Measurements from ENCODE around the gene HABP4. TPM values are rescaled to one million over a fixed set of nuclear protein-coding genes. Genes with fewer than 3 reads are reported as not detected.

The HABP4 gene
- total RNA-seq, 1 donor: 14.1 TPM

GRCh38 chr9:96462541-96462940, 12.6 kb downstream of the HABP4 start:
- no peak for TF ChIP-seq CTCF (IDR thresholded peaks at IDR 0.05; ENCODE audit: extremely low read depth, low read depth, low read length)
- Histone ChIP-seq H3K9me3 (ENCODE audit: low read depth, low read length) (no peaks in the 10 kb centered on the region), H3K36me3 (ENCODE audit: insufficient read depth, low read length) (peaks cover 32% of the 10 kb centered on the region), H3K4me2 (ENCODE audit: insufficient read depth, low read length) (no peak overlapping the region), H3K4me1 (ENCODE audit: insufficient read depth, low read length) (peaks cover 8% of the 10 kb centered on the region), H3K4me3 (ENCODE audit: insufficient read depth, low read length) (no peak overlapping the region), H3K27me3 (ENCODE audit: insufficient read depth, low read length) (no peaks in the 10 kb centered on the region), H3K79me2 (ENCODE audit: insufficient read depth, low read length) (peaks cover 27% of the 10 kb centered on the region), H2AFZ (ENCODE audit: low read length) (no peak overlapping the region), H3K27ac (ENCODE audit: low read depth, low read length) (no peak overlapping the region), H4K20me1 (ENCODE audit: insufficient read depth, low read length) (no peaks in the 10 kb centered on the region)
- DNase-seq (ENCODE audit: insufficient read length, low spot score, missing footprints): no peak

- H3K4me2 ChIP-seq (ENCODE audit: insufficient read depth, low read length): no peak overlapping the region
- H3K4me3 ChIP-seq (ENCODE audit: insufficient read depth, low read length): no peak overlapping the region
- no peaks in the 10 kb centered on the region for H4K20me1 ChIP-seq (ENCODE audit: insufficient read depth, low read length)
- no peak for TF ChIP-seq CTCF (IDR thresholded peaks at IDR 0.05; ENCODE audit: extremely low read depth, low read depth, low read length)
- H3K4me1 ChIP-seq (ENCODE audit: insufficient read depth, low read length): peaks cover 8% of the 10 kb centered on the region
- no peaks in the 10 kb centered on the region for H3K9me3 ChIP-seq (ENCODE audit: low read depth, low read length)
- H3K27ac ChIP-seq (ENCODE audit: low read depth, low read length): no peak overlapping the region
- no peaks in the 10 kb centered on the region for H3K27me3 ChIP-seq (ENCODE audit: insufficient read depth, low read length)
- no peak for DNase-seq (ENCODE audit: insufficient read length, low spot score, missing footprints)
- H2AFZ ChIP-seq (ENCODE audit: low read length): no peak overlapping the region
- peaks cover 36% of the 10 kb centered on the region for H3K36me3 ChIP-seq (ENCODE audit: insufficient read depth, low read length)
- H3K79me2 ChIP-seq (ENCODE audit: insufficient read depth, low read length): peaks cover 19% of the 10 kb centered on the region
Measured at GRCh38 chr9:96464426-96464825, 14.5 kb downstream of the HABP4 start.

GRCh38 chr9:96467784-96468183, 17.8 kb downstream of the HABP4 start:
- H2AFZ ChIP-seq (ENCODE audit: low read length): no peak overlapping the region
- no peak overlapping the region for H3K27ac ChIP-seq (ENCODE audit: low read depth, low read length)
- H3K9me3 ChIP-seq (ENCODE audit: low read depth, low read length): no peaks in the 10 kb centered on the region
- no peaks in the 10 kb centered on the region for H4K20me1 ChIP-seq (ENCODE audit: insufficient read depth, low read length)
- no peak overlapping the region for H3K4me3 ChIP-seq (ENCODE audit: insufficient read depth, low read length)
- no peaks in the 10 kb centered on the region for H3K27me3 ChIP-seq (ENCODE audit: insufficient read depth, low read length)
- H3K79me2 ChIP-seq (ENCODE audit: insufficient read depth, low read length): peaks cover 6% of the 10 kb centered on the region
- no peak overlapping the region for H3K4me2 ChIP-seq (ENCODE audit: insufficient read depth, low read length)
- TF ChIP-seq CTCF (IDR thresholded peaks at IDR 0.05; ENCODE audit: extremely low read depth, low read depth, low read length): no peak
- no peaks in the 10 kb centered on the region for H3K4me1 ChIP-seq (ENCODE audit: insufficient read depth, low read length)
- no peak for DNase-seq (ENCODE audit: insufficient read length, low spot score, missing footprints)
- peaks cover 55% of the 10 kb centered on the region for H3K36me3 ChIP-seq (ENCODE audit: insufficient read depth, low read length)

GRCh38 chr9:96476013-96476412, 26.0 kb downstream of the HABP4 start:
- no peaks in the 10 kb centered on the region for H3K27me3 ChIP-seq (ENCODE audit: insufficient read depth, low read length)
- peaks cover 29% of the 10 kb centered on the region for H3K36me3 ChIP-seq (ENCODE audit: insufficient read depth, low read length)
- H2AFZ ChIP-seq (ENCODE audit: low read length): no peak overlapping the region
- H3K4me3 ChIP-seq (ENCODE audit: insufficient read depth, low read length): no peak overlapping the region
- H3K4me2 ChIP-seq (ENCODE audit: insufficient read depth, low read length): peak overlapping the region; percentile 11
- DNase-seq (ENCODE audit: insufficient read length, low spot score, missing footprints): no peak
- H3K27ac ChIP-seq (ENCODE audit: low read depth, low read length): peak overlapping the region; percentile 37
- H3K4me1 ChIP-seq (ENCODE audit: insufficient read depth, low read length): peaks cover 14% of the 10 kb centered on the region
- no peak for TF ChIP-seq CTCF (IDR thresholded peaks at IDR 0.05; ENCODE audit: extremely low read depth, low read depth, low read length)
- peaks cover 2% of the 10 kb centered on the region for H3K79me2 ChIP-seq (ENCODE audit: insufficient read depth, low read length)
- no peaks in the 10 kb centered on the region for H4K20me1 ChIP-seq (ENCODE audit: insufficient read depth, low read length)
- H3K9me3 ChIP-seq (ENCODE audit: low read depth, low read length): no peaks in the 10 kb centered on the region
